ENCODE measurements around the gene SP6. TPM values are rescaled to one million over a fixed set of nuclear protein-coding genes. Genes with fewer than 3 reads are reported as not detected.

The SP6 gene
- total and polyA plus RNA-seq, 2 of the 4 experiments (the other 2 are of a cell fraction): under 0.01 to 0.31 TPM

DNA sequence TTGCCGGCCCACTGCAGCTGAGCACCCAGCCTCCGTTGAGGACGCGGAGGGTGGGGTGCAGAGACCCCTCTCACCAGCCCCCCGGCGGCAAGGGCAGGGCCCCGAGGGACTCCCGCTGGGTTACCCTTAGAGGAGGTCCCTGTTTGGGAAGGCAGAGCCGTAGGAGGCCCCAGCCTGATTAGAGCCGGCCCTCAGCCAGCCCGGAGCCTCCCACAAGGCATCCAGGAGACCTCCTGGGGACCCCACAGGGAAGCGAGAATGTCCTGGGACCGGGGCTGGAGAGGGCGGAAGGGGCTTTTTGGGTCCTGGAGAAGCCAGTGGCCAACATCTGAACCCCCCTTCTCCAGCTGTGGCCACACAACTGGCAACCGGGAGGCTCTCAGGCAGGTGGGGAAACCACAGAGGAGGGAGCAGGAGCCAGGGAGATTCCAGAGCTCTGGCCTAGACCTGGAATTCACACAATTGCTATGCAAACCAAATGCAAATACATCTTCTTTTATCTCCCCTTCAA lies 21.7 kb upstream of the SP6 start:
- no peak overlapping the region for H3K56ac ChIP-seq (ENCODE audit: extremely low read depth, insufficient read depth, low read length)
- no peak for ATAC-seq (ENCODE audit: low read depth)
- H4K5ac ChIP-seq (ENCODE audit: low read depth, low read length): no peak overlapping the region
- no peak overlapping the region for H4K91ac ChIP-seq (ENCODE audit: insufficient read depth, low read depth, low read length)
- no peaks in the 10 kb centered on the region for H3K79me1 ChIP-seq (ENCODE audit: low read depth in 1 of 2, low read length in 2 of 2)
- H3K27me3 ChIP-seq (ENCODE audit: control insufficient read depth, insufficient read depth, low read length): peaks cover 55% of the 10 kb centered on the region
- no CpG with 5 or more reads among the region's 15 CpGs for WGBS, 2 experiments (ENCODE audit: extremely low coverage in 2 of 2, insufficient read length in 1 of 2)
- H2BK120ac ChIP-seq (ENCODE audit: low read depth, low read length): no peak overlapping the region
- peak; percentile 36 for DNase-seq
- in situ Hi-C loops (cut with MboI; ENCODE audit: low sequenced_read_pairs): no loop called here
- TF ChIP-seq RAD21 (IDR thresholded peaks at IDR 0.05; ENCODE audit: low read length) (no peak), POLR2A (IDR thresholded peaks at IDR 0.05; ENCODE audit: low read depth, low read length) (no peak), CHD1 (IDR thresholded peaks at IDR 0.05; ENCODE audit: low read depth, low read length) (no peak), BHLHE40 (IDR thresholded peaks at IDR 0.05; ENCODE audit: low read depth, low read length) (no peak), MAFK (IDR thresholded peaks at IDR 0.05; ENCODE audit: low read depth, low read length) (no peak), CEBPB (IDR thresholded peaks at IDR 0.05; ENCODE audit: low read depth, low read length) (no peak), FOS (IDR thresholded peaks at IDR 0.05; ENCODE audit: low read depth, low read length) (no peak), NFE2L2 (IDR thresholded peaks at IDR 0.05; ENCODE audit: low read depth, low read length) (no peak)
- TF ChIP-seq, protein P1, sequence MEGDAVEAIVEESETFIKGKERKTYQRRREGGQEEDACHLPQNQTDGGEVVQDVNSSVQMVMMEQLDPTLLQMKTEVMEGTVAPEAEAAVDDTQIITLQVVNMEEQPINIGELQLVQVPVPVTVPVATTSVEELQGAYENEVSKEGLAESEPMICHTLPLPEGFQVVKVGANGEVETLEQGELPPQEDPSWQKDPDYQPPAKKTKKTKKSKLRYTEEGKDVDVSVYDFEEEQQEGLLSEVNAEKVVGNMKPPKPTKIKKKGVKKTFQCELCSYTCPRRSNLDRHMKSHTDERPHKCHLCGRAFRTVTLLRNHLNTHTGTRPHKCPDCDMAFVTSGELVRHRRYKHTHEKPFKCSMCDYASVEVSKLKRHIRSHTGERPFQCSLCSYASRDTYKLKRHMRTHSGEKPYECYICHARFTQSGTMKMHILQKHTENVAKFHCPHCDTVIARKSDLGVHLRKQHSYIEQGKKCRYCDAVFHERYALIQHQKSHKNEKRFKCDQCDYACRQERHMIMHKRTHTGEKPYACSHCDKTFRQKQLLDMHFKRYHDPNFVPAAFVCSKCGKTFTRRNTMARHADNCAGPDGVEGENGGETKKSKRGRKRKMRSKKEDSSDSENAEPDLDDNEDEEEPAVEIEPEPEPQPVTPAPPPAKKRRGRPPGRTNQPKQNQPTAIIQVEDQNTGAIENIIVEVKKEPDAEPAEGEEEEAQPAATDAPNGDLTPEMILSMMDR (conservative IDR thresholded peaks at IDR 0.05; ENCODE audit: low read depth, low read length): no peak
- TF ChIP-seq, protein P2, sequence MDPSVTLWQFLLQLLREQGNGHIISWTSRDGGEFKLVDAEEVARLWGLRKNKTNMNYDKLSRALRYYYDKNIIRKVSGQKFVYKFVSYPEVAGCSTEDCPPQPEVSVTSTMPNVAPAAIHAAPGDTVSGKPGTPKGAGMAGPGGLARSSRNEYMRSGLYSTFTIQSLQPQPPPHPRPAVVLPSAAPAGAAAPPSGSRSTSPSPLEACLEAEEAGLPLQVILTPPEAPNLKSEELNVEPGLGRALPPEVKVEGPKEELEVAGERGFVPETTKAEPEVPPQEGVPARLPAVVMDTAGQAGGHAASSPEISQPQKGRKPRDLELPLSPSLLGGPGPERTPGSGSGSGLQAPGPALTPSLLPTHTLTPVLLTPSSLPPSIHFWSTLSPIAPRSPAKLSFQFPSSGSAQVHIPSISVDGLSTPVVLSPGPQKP (IDR thresholded peaks at IDR 0.05; ENCODE audit: borderline replicate concordance, low read depth, low read length): no peak
- TF ChIP-seq, protein P3, sequence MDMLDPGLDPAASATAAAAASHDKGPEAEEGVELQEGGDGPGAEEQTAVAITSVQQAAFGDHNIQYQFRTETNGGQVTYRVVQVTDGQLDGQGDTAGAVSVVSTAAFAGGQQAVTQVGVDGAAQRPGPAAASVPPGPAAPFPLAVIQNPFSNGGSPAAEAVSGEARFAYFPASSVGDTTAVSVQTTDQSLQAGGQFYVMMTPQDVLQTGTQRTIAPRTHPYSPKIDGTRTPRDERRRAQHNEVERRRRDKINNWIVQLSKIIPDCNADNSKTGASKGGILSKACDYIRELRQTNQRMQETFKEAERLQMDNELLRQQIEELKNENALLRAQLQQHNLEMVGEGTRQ (IDR thresholded peaks at IDR 0.05; ENCODE audit: low read depth, low read length): no peak
- no peak overlapping the region for H3K18ac ChIP-seq (ENCODE audit: low read depth, low read length)
- no peak overlapping the region for H2BK15ac ChIP-seq (ENCODE audit: low read depth, low read length)
- no peaks in the 10 kb centered on the region for H3K36me3 ChIP-seq (ENCODE audit: control insufficient read depth, insufficient read depth, low read length)
- H3K9ac ChIP-seq (ENCODE audit: low read depth, low read length): no peak overlapping the region
- H3K9me3 ChIP-seq (ENCODE audit: control insufficient read depth, insufficient read depth, low read length): no peaks in the 10 kb centered on the region
- H2AK5ac ChIP-seq (ENCODE audit: low read depth, low read length): no peak overlapping the region
- POLR2A ChIA-PET (ENCODE audit: unreplicated experiment): no interaction called here
- no peak overlapping the region for H2AK9ac ChIP-seq (replicated peaks; ENCODE audit: low read depth, low read length, poor library complexity)
- no peaks in the 10 kb centered on the region for H3K9me1 ChIP-seq (ENCODE audit: insufficient read depth, low read length)
- no TSS peak for BruUV-seq (replicated peaks)
- dilution Hi-C loops (cut with HindIII; ENCODE audit: low sequenced_read_pairs, unreplicated experiment): no loop called here
- intact Hi-C loops (cut with micrococcal nuclease): no loop called here
- no peak overlapping the region for H3K14ac ChIP-seq (replicated peaks; ENCODE audit: low read depth, low read length)
- peaks cover 13% of the 10 kb centered on the region for H3K4me1 ChIP-seq (ENCODE audit: control insufficient read depth, insufficient read depth, low read length)
- H3K4me3 ChIP-seq (ENCODE audit: insufficient read depth, low read depth, low read length): no peak overlapping the region
- H4K20me1 ChIP-seq (ENCODE audit: insufficient read depth, low read length): no peaks in the 10 kb centered on the region
- no peak overlapping the region for H3K4me2 ChIP-seq (ENCODE audit: low read depth, low read length)
- H3K27ac ChIP-seq (ENCODE audit: insufficient read depth, low read length): no peak overlapping the region
- peak overlapping the region; percentile 8 for H2AFZ ChIP-seq (replicated peaks; ENCODE audit: low read length, poor library complexity)
- H3K4ac ChIP-seq (ENCODE audit: low read depth, low read length): no peak overlapping the region
- H3K23ac ChIP-seq (ENCODE audit: low read depth, low read length): no peak overlapping the region
- H4K8ac ChIP-seq (ENCODE audit: low read depth in 2 of 2, low read length in 2 of 2): no peak overlapping the region
- H2BK5ac ChIP-seq (ENCODE audit: low read depth, low read length, poor library complexity, severe bottlenecking): no peak overlapping the region
- H2BK20ac ChIP-seq (ENCODE audit: low read depth, low read length): no peak overlapping the region
- CTCF ChIA-PET: no interaction called here
